NCI-H2171 treated with DMSO at 0.1 percent for 48 hours (cell line): ENCODE results near the gene HDHD5.

Experiments
- DNase-seq: peaks from one replicate; lab custom pipeline; 2025; lab: John Stamatoyannopoulos, UW

HDHD5 gene

DNA sequence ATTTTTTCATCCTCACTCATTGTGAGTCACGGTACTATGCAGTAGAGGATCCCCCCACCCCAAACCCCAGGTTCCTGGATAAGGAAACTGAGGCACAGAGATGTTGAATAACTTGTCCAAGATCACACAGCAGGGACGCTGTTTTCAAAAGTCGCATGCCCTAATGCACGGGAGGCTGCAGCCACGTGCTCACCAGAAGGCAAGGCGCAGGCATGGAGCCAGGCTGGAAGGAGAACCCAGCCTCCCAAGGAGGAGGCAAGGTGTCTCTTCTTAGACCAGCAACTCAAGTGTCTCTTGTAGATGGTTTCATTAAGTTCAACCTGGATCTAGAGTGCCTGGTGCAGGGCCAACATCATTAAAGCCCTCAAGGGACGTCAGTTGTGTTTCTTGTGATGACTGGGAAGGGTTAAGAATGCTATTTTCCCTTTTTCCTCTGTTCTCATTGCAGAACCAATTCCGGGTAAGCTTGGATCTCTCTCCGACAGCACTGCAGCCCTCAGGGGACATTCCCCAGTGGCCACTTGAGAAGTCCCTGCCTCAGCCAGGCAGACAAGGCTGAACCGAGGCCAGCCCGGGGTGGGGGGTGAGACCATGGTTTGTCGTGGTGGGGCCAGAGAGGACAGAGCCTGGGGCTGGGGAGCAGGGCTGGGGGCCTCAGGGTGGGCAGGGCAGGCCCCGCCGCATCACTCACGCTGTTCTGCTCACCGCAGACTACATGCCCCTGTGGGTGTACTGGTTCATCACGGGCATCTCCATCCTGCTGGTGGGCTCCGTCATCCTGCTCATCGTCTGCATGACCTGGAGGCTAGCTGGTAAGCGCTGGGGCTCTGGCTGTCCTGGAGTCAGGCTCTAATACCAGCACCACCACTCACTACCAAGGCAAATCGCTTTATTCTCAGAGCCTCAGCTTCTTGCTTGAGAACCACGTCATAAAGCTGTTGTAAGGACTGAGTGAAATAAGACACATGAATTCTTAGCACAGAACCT is 53.6 kb downstream of the HDHD5 start:
- DNase-seq: no peak

DNA sequence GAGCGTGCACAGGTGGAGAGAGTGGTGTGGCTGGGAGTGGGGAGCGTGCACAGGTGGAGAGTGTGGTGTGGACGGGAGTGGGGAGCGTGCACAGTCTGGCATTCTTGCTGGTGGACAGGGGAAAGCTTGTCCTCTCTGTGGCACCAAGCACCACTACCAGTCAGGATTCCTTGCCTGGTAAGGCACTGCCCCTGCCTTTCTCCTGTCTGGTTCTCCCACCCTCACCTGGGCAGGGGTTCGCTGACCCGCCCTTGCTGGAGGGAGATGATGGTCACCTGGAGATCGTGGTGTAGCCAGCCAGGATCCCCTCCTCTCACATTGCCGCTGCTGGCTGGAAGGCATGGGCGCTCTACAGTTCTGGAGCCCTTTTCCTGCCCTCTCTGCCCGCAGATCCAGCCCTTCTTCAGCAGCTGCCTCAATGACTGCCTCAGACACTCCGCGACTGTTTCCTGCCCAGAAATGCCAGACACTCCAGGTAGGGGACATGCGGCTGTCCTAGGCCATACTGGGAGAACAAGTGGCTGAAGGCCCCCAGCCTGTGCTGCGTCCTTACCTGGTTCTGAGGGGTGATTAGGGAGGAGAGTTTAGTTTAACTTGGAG is 54.6 kb downstream of the HDHD5 start:
- no peak for DNase-seq

DNA sequence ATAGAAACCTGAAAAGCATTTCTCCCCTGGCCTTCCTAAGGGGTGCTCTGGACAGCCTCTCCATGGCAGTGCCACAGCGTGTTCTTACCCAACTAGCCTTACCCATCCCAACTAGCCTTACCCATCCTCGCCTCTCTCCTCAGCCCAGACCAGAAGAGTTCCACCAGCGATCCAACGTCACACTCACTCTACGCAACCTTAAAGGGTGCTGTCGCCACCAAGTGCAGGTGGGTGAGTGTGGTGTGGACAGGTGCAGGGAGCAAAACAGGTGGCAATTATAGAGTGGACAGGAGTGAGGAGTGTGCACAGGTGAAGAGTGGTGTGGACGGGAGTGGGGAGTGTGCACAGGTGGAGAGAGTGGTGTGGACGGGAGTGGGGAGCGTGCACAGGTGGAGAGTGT is 55.7 kb downstream of the HDHD5 start:
- no peak for DNase-seq

DNA sequence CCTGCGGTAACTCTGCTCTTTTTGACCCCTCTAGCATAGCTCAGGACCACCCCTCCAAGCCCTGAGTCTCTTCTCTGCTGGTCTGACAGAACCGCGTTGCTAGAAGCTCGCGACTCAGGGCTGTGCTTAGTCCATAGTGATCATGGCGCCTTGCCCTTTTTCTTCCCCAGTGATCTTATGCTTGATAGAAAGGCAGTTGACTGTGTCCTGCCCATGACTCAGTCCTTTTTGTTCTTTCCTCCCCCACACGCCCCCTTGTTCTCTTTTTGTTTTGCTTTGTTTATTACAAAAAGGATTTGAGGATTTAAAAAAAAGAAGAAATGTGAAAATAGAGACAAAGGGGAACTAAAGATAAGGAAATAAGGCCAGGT is 56.8 kb downstream of the HDHD5 start:
- DNase-seq: no peak

DNA sequence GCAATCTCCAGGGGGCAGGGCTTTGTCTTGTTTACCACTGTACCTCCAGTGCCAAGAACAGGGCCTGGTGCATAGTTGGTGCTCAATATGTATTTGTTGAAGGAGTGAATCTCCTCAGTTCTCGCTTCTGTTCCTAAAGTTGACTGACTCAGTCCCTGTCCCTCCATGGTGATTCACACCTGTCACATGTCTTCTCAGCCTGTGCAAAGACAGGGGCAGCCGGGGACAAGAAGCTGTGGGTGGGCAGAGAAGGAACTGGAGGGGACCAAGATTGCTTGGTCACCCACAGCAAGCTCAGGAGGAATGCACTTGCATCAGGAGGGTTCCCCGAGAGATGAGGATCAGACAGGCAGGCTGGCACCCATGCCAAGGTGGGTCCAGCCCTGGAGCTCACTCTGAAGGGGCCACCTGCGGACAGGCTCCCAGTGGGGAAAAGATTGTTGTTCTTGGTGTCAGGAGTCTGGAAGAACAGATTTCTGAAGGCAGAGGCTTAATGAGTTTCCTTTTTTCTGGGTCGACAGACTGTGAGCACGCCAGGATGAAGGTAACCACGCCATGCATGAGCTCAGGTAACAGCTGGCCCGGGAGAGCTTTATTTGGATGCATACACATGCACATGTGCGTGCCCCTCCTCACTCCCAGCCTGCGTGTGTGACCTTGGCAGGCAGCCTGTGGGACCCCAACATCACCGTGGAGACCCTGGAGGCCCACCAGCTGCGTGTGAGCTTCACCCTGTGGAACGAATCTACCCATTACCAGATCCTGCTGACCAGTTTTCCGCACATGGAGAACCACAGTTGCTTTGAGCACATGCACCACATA is 57.4 kb downstream of the HDHD5 start:
- DNase-seq: peak; percentile 89

DNA sequence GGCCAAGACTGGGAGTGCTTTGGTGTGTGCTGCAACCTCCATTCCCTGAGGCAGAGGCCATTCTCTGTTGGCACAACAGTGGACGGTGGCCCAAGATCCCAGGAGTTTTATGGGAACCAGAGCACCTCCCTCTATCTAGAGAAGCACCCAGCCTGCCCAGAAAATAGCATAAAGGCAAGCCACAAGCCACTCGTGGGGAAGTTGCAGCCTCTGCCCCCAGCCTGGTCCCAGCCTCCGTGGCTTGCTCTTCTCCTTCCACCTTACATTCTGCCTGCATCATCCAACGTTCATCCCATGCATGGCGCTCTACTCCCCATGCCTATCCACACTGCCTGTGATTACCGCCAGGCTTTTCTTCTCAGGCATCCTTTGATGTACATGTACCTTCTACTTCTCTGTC is 58.5 kb downstream of the HDHD5 start:
- no peak for DNase-seq

DNA sequence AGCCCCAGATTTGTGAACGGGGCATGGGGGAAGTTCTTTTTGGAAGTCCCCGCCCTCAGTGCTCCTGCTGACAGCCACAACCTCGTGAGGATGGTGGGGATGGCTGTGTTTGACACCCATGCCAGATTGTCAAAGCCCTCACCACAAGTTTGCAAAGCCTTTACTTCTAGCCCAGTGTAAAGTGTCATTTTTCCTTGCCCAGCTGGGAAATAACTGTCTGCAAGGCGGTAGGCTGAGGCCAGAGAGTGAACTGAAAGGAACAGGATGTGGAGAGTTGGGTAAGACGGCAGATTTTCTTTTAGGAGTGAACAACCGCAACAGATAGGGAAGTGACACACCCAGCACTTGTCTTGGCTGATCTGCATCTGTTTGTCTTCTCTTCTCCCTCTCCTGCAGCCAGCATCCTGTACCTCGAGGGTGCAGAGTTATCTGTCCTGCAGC is 60.7 kb downstream of the HDHD5 start:
- DNase-seq: no peak

DNA sequence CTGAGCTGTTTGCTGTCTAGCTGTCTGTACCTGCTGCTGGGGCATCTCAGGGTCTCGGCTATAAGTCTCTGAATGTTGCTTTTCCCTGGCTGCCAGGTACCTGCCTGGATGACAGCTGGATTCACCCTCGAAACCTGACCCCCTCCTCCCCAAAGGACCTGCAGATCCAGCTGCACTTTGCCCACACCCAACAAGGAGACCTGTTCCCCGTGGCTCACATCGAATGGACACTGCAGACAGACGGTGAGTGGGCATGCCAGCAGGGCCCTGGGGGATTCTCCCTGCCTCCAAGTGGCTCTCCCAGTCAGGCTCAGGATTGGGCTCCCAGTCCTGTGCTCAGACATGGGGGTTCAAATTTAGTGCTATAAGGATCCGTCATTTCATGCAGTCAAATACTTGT is 61.4 kb downstream of the HDHD5 start:
- DNase-seq: peak; percentile 61

DNA sequence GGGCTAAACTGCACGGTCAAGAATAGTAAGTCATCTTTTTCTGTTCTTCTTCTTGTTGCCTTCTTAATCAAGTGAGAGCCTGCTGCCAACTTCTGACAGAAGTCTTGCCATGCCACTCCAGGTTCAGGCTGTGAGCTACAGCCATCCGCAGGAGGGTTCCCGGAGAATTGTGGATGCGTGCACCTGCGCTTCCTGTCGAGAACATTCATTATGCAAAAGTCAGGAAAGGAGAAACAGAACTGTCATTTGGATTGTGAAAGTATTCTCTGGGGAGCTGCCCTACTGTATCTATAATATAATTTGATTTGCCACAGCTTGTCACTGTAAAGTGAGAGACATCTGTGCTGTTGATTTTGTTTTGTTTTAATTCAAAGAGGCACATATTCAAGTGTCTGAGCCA is 62.0 kb downstream of the HDHD5 start:
- peak; percentile 87 for DNase-seq

DNA sequence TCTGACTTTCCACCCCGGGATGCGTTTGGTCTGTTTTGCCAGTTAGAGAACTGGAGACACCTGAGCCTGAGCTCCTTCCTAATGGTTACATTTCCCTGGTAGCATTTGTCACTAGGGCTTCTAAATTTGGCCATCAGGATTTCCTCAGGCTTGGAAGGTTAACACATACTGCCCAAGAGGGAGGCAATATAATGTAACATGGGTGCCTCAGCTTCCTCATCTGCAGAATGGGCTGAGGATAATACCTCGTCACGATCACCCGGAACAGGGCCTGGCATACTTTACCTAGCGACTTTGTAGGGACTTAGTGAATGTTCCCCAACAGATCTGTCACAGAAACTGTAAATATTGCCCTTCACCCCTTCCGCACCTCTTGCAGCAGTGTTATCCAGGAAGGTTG is 63.0 kb downstream of the HDHD5 start:
- no peak for DNase-seq

DNA sequence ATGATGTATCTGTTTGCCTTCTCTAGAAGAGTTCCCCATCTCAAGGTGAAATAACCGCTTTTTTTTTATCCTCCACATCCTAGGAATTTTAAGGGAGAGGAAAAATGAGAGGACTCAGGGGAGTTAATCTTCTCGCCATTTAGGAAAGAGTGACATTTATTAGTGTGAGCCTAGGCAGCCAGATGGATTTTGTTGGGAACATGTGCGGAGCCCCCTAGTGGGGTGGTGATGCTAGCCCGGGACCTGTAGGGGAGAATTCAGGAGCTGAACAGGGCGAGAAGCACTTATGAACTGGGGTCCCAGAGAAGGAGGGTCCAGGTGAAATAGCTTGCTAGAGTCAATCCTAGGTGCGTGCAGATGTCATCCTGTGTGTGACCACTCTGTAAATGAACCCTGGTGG is 63.5 kb downstream of the HDHD5 start:
- peak; percentile 68 for DNase-seq

DNA sequence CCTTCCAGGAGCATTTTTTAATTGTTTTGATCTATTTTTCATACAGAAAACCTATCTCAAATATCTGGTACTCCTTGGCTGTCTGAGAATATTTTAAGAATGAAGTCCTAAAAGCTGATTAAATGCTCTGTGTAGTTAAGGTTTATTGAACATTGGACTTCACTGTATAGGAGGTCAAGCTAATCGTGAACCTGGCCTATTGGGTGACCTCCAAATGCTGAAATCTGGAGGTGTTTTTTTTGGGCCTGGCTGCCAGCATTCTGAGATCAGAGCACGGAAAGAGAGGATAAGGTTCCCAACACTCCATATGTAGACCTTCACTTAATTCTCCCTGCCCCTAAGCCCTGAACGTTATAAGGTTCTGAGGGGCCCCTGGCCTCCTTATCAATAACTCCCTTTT is 66.0 kb downstream of the HDHD5 start:
- no peak for DNase-seq

DNA sequence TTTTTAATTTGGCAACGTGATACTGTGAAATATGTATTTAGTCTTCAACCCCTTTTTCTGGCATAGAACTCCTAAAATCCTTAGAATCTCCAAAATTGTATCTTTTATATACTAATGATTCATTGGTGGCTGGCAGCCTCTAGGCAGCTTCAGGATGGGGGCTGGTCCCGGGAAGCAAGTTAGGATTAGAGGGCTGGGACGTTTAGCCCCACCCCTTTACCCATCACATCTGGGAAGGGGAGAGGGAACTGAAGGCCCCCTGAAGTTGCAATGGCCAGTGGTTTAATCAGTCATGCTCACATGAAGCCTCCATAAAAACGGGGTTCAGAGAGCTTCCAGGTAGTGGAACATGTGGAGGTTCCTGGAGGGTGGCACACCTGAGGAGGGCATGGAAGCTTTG is 67.2 kb downstream of the HDHD5 start:
- no peak for DNase-seq

DNA sequence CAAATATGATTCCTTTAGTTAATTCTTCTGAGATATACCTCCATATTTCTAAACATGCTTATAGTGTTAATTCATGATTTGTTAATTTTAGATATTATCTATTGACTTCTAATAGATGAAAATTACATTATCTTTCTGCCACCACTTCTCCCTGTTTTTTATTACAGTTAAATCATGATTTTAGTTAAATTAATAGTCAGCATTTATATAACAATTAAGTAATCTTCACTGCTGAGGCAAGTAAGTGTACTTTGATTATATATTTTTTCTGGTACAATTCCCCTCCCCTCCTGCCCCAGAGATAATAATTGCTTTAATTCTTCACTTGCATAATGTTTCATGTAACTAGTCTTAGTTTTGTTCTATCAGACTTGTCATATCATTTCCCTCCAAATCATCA is 68.5 kb downstream of the HDHD5 start:
- DNase-seq: no peak
